GM12865 (cell line): ENCODE measurements around the gene SDCBP2.
"Not testable (repeated sequence)": the region's sequence is repeated elsewhere in the genome, so short reads cannot be mapped to it uniquely, and the experiment has no call there.

ENCODE experiments used
- DNase-seq: peaks from one replicate; pipeline ENCODE4 v3.0.0; 2010; ENCODE audit warnings: low read depth
- H3K4me3 ChIP-seq: 2 replicates; pipeline ENCODE4 v1.5.1; 2011; ENCODE audit warnings: mild to moderate bottlenecking, low read depth, low read length, control low read depth
- CTCF ChIP-seq: IDR thresholded peaks from 2 replicates; pipeline ENCODE4 v1.5.1; 2011; ENCODE audit warnings: low read length, control low read depth, low read depth, inconsistent platforms; ENCODE audit not compliant: insufficient read depth; ENCODE audit errors: missing control alignments

SDCBP2 gene

GRCh38 chr20:1360094-1360846 is 31.3 kb upstream of the SDCBP2 start:
- no peak for TF ChIP-seq CTCF
- DNase-seq: no peak
- no peak overlapping the region for H3K4me3 ChIP-seq

- TF ChIP-seq CTCF: no peak
- H3K4me3 ChIP-seq: no peak overlapping the region
- no peak for DNase-seq
These were observed 29.2 kb upstream of the SDCBP2 start for GRCh38 chr20:1357921-1358671.

- DNase-seq: no peak
- no peak overlapping the region for H3K4me3 ChIP-seq
- no peak for TF ChIP-seq CTCF
These were observed 25.0 kb upstream of the SDCBP2 start for GRCh38 chr20:1353956-1354355.

- no peak for TF ChIP-seq CTCF
- no peak overlapping the region for H3K4me3 ChIP-seq
- DNase-seq: no peak
These were observed 17.5 kb upstream of the SDCBP2 start for GRCh38 chr20:1346315-1346969.

- DNase-seq: no peak
- H3K4me3 ChIP-seq: no peak overlapping the region
- no peak for TF ChIP-seq CTCF
These were observed 16.8 kb upstream of the SDCBP2 start for GRCh38 chr20:1345756-1346093.

GRCh38 chr20:1345030-1345755 is 16.3 kb upstream of the SDCBP2 start:
- no peak for TF ChIP-seq CTCF
- no peak for DNase-seq
- H3K4me3 ChIP-seq: no peak overlapping the region

GRCh38 chr20:1343446-1344124 is 14.6 kb upstream of the SDCBP2 start:
- DNase-seq, H3K4me3 ChIP-seq: not testable (repeated sequence)
